Measurements from ENCODE around the gene SREBF2.

GRCh38 chr22:41816241-41816640, 16.7 kb upstream of the SREBF2 start:
- TF ChIP-seq ZNF274 (IDR thresholded peaks at IDR 0.05; ENCODE audit: borderline replicate concordance, extremely low read depth, low read length), result no peak
- no peak for TF ChIP-seq CTCF (IDR thresholded peaks at IDR 0.05; ENCODE audit: control extremely low read depth in 1 of 3, insufficient read depth in 1 of 3, low read depth in 1 of 3, low read length in 3 of 3)
- TF ChIP-seq POLR2A (IDR thresholded peaks at IDR 0.05; ENCODE audit: control extremely low read depth in 1 of 2, low read depth in 2 of 2, low read length in 2 of 2), result no peak
- TF ChIP-seq GABPA (IDR thresholded peaks at IDR 0.05; ENCODE audit: borderline replicate concordance, insufficient read depth, low read length), result no peak
- TF ChIP-seq SUZ12 (IDR thresholded peaks at IDR 0.05; ENCODE audit: low read length), result no peak
- no peak for TF ChIP-seq E2F6 (IDR thresholded peaks at IDR 0.05)

All from H1 (cell line).